ENCODE data around the gene ATXN1.

GRCh38 chr6:16288163-16288562, 473.1 kb downstream of the ATXN1 start:
- TF ChIP-seq, protein P1, sequence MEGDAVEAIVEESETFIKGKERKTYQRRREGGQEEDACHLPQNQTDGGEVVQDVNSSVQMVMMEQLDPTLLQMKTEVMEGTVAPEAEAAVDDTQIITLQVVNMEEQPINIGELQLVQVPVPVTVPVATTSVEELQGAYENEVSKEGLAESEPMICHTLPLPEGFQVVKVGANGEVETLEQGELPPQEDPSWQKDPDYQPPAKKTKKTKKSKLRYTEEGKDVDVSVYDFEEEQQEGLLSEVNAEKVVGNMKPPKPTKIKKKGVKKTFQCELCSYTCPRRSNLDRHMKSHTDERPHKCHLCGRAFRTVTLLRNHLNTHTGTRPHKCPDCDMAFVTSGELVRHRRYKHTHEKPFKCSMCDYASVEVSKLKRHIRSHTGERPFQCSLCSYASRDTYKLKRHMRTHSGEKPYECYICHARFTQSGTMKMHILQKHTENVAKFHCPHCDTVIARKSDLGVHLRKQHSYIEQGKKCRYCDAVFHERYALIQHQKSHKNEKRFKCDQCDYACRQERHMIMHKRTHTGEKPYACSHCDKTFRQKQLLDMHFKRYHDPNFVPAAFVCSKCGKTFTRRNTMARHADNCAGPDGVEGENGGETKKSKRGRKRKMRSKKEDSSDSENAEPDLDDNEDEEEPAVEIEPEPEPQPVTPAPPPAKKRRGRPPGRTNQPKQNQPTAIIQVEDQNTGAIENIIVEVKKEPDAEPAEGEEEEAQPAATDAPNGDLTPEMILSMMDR (IDR thresholded peaks at IDR 0.05; ENCODE audit: insufficient read depth, low read length) = no peak
- no peak for TF ChIP-seq POLR2AphosphoS5 (IDR thresholded peaks at IDR 0.05; ENCODE audit: low read depth)
- TF ChIP-seq, protein P2, sequence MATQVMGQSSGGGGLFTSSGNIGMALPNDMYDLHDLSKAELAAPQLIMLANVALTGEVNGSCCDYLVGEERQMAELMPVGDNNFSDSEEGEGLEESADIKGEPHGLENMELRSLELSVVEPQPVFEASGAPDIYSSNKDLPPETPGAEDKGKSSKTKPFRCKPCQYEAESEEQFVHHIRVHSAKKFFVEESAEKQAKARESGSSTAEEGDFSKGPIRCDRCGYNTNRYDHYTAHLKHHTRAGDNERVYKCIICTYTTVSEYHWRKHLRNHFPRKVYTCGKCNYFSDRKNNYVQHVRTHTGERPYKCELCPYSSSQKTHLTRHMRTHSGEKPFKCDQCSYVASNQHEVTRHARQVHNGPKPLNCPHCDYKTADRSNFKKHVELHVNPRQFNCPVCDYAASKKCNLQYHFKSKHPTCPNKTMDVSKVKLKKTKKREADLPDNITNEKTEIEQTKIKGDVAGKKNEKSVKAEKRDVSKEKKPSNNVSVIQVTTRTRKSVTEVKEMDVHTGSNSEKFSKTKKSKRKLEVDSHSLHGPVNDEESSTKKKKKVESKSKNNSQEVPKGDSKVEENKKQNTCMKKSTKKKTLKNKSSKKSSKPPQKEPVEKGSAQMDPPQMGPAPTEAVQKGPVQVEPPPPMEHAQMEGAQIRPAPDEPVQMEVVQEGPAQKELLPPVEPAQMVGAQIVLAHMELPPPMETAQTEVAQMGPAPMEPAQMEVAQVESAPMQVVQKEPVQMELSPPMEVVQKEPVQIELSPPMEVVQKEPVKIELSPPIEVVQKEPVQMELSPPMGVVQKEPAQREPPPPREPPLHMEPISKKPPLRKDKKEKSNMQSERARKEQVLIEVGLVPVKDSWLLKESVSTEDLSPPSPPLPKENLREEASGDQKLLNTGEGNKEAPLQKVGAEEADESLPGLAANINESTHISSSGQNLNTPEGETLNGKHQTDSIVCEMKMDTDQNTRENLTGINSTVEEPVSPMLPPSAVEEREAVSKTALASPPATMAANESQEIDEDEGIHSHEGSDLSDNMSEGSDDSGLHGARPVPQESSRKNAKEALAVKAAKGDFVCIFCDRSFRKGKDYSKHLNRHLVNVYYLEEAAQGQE (IDR thresholded peaks at IDR 0.05; ENCODE audit: insufficient replicate concordance, low read depth) = no peak

Measured in HL-60 (cell line).